ENCODE data around the gene CHGA. TPM values are rescaled to one million over a fixed set of nuclear protein-coding genes. Genes with fewer than 3 reads are reported as not detected.

CHGA gene
- polyA plus RNA-seq, 2 of the 4 experiments (the other 2 are of a cell fraction): 0.32 to 0.70 TPM

DNA sequence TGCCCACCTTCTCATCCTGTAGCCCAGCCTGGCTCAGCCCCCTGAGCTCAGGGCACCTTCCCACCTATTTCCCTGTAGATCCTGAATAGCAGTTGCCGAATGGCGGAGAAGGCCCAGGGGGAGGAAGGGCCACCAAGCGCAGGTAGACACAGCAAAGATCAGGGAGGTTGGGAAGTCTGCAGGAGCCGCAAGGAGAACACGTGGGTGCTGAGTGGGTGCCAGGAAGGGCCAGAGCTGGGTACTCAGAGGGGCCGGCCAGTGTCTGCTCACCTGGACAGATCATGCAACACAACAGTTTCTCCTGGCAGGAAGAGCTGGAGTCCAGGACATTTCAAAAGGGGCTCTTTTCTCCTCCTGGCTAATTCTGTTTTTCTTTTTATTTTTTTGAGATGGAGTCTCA is 30.6 kb downstream of the CHGA start:
- TF ChIP-seq BHLHE40 (IDR thresholded peaks at IDR 0.05; ENCODE audit: low read depth, low read length): no peak
- TF ChIP-seq TFCP2L1 (CRISPR knock-in tag; IDR thresholded peaks at IDR 0.05): no peak
- TF ChIP-seq RCOR1 (IDR thresholded peaks at IDR 0.05; ENCODE audit: low read depth, low read length): no peak
- no peak for TF ChIP-seq CTCF (IDR thresholded peaks at IDR 0.05)
- TF ChIP-seq MAZ (IDR thresholded peaks at IDR 0.05; ENCODE audit: borderline replicate concordance, low read depth, low read length): no peak
- TF ChIP-seq, protein P1, sequence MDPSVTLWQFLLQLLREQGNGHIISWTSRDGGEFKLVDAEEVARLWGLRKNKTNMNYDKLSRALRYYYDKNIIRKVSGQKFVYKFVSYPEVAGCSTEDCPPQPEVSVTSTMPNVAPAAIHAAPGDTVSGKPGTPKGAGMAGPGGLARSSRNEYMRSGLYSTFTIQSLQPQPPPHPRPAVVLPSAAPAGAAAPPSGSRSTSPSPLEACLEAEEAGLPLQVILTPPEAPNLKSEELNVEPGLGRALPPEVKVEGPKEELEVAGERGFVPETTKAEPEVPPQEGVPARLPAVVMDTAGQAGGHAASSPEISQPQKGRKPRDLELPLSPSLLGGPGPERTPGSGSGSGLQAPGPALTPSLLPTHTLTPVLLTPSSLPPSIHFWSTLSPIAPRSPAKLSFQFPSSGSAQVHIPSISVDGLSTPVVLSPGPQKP (IDR thresholded peaks at IDR 0.05; ENCODE audit: low read depth, low read length): no peak
- TF ChIP-seq RAD21 (conservative IDR thresholded peaks at IDR 0.05 in 1 of 2, IDR thresholded peaks at IDR 0.05 in 1 of 2): no peak
- H3K9me3 ChIP-seq: no peaks in the 10 kb centered on the region
- H3K4me3 ChIP-seq: no peak overlapping the region
- CTCF ChIA-PET: interaction anchor here (0.7 to 7.0 kb wide), 18 partner anchors 9 to 208 kb away, joined by 3 to 96 read pairs (median 7); partner anchors contain the start of gene ITPK1
- POLR2A ChIA-PET: no interaction called here
- H3K4me2 ChIP-seq: no peak overlapping the region
- H3K4me1 ChIP-seq: peaks cover 7% of the 10 kb centered on the region
- WGBS (ENCODE audit: missing lambda C conversion rate): 96% methylated on average over 6 of the region's 6 CpGs
- no peak for DNase-seq (ENCODE audit: low read depth in 1 of 2, low spot score in 1 of 2)
- H3K27ac ChIP-seq: no peak overlapping the region
- no peak for FAIRE-seq
- no peak for ATAC-seq

GRCh38 chr14:92954933-92955332 is 32.0 kb downstream of the CHGA start:
- POLR2A ChIA-PET: no interaction called here
- Histone ChIP-seq H3K4me3 (no peak overlapping the region), H3K4me2 (no peak overlapping the region), H3K4me1 (peaks cover 7% of the 10 kb centered on the region), H3K27ac (no peak overlapping the region), H3K9me3 (no peaks in the 10 kb centered on the region)
- TF ChIP-seq HOXB5 (CRISPR knock-in tag; IDR thresholded peaks at IDR 0.05) (no peak), CHD2 (IDR thresholded peaks at IDR 0.05; ENCODE audit: low read length, partially characterized antibody) (no peak), POLR2A (IDR thresholded peaks at IDR 0.05; ENCODE audit: low read length) (no peak), HOXA7 (CRISPR knock-in tag; IDR thresholded peaks at IDR 0.05) (no peak), RCOR1 (IDR thresholded peaks at IDR 0.05; ENCODE audit: low read depth, low read length) (no peak), RARB (CRISPR knock-in tag; IDR thresholded peaks at IDR 0.05) (no peak), CBX2 (IDR thresholded peaks at IDR 0.05; ENCODE audit: borderline replicate concordance, low read depth) (no peak), ESRRA (IDR thresholded peaks at IDR 0.05; ENCODE audit: borderline replicate concordance, low read length) (no peak), USF2 (IDR thresholded peaks at IDR 0.05) (no peak), EHMT2 (IDR thresholded peaks at IDR 0.05; ENCODE audit: low read depth) (no peak), MAFK (IDR thresholded peaks at IDR 0.05; ENCODE audit: partially characterized antibody) (no peak), E2F6 (IDR thresholded peaks at IDR 0.05; ENCODE audit: borderline replicate concordance, low read depth) (no peak), ZSCAN20 (CRISPR knock-in tag; IDR thresholded peaks at IDR 0.05) (no peak), PBX3 (IDR thresholded peaks at IDR 0.05) (no peak), BHLHE40 (IDR thresholded peaks at IDR 0.05; ENCODE audit: low read depth, low read length) (no peak)
- TF ChIP-seq, protein P2, sequence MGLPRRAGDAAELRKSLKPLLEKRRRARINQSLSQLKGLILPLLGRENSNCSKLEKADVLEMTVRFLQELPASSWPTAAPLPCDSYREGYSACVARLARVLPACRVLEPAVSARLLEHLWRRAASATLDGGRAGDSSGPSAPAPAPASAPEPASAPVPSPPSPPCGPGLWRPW (IDR thresholded peaks at IDR 0.05): no peak
- TF ChIP-seq, protein P1 (IDR thresholded peaks at IDR 0.05; ENCODE audit: low read depth, low read length): no peak
- TF ChIP-seq, protein P3, sequence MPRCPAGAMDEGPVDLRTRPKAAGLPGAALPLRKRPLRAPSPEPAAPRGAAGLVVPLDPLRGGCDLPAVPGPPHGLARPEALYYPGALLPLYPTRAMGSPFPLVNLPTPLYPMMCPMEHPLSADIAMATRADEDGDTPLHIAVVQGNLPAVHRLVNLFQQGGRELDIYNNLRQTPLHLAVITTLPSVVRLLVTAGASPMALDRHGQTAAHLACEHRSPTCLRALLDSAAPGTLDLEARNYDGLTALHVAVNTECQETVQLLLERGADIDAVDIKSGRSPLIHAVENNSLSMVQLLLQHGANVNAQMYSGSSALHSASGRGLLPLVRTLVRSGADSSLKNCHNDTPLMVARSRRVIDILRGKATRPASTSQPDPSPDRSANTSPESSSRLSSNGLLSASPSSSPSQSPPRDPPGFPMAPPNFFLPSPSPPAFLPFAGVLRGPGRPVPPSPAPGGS (IDR thresholded peaks at IDR 0.05): no peak
- TF ChIP-seq, protein P4, sequence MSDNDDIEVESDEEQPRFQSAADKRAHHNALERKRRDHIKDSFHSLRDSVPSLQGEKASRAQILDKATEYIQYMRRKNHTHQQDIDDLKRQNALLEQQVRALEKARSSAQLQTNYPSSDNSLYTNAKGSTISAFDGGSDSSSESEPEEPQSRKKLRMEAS (IDR thresholded peaks at IDR 0.05): no peak
- 98% methylated on average over 5 of the region's 5 CpGs for WGBS (ENCODE audit: missing lambda C conversion rate)
- no peak for ATAC-seq
- FAIRE-seq: no peak
- CTCF ChIA-PET: interaction anchor here (0.7 to 7.0 kb wide), 10 partner anchors 10 to 264 kb away, joined by 3 to 96 read pairs (median 7); partner anchors contain the start of gene ITPK1
- DNase-seq (ENCODE audit: low read depth in 1 of 2, low spot score in 1 of 2): no peak
